ENCODE measurements around the gene DPYSL4.
A peak's percentile ranks its signal among the peaks of the same experiment; 100 is the strongest.
"Not testable (repeated sequence)": the region's sequence is repeated elsewhere in the genome, so short reads cannot be mapped to it uniquely, and the experiment has no call there.

DPYSL4 gene

DNA sequence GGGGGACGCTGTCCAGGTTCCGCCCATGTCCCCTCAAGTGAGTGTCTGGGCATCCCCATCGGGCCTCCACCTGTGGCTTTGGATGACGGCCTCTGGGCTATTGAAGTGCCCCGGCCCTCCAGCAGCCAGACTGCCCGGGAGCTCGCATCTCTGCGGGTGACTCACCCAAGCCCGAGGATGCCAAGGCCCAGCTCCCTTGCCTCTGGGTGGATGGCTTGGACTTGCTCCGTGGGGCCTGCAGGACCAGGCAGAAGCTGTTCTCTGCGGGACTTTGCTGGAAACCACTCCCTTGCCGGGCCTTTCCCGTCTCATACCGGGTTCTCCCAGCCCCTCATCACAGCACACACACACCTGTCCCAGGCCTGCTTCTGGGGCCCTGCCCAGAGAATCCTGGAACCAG, 22.4 kb downstream of the DPYSL4 start:
- FAIRE-seq, result no peak

DNA sequence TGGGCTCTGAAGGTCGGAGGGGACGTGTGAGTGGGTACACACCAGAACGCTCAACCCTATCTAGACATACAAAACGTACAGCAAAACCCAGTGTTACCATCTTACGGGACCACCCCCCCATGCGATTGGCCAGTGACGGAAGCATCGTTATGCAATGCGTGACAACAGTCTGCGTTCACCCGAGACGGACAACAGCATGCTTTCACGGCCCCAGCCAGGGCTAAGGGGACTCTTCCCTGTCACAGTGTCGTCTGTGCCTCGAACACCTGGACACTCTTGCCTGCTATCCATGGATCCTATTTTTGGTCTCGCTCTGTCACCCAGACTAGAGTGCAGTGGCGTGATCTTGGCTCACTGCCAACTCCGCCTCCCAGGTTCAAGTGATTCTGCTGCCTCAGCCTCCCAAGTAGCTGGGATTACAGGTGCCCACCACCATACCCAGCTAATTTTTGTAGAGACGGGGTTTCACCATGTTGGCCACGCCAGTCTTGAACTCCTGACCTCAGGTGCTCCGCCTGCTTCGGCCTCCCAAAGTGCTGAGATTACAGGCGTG, 23.3 kb downstream of the DPYSL4 start:
- FAIRE-seq, result no peak

DNA sequence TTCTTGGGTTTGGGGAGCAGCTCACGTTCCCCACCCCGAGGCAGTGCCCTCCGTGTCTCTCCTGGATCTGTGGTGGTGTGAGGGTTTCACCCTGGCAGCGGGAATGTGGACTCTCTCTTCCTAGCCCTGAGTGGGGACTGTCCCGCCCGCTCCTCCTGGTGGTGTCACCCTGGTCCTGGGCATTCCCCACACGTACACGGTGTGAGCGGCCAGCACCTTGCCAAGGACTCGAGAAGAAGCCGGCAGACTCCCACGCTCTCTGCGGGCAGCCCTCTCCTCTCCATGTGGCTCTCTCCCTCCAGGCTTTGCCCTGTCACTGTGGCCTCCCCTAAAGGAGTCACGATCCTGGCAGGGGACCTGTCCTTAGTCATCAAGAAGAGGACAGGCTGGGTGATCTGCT, 24.0 kb downstream of the DPYSL4 start:
- no peak for FAIRE-seq

DNA sequence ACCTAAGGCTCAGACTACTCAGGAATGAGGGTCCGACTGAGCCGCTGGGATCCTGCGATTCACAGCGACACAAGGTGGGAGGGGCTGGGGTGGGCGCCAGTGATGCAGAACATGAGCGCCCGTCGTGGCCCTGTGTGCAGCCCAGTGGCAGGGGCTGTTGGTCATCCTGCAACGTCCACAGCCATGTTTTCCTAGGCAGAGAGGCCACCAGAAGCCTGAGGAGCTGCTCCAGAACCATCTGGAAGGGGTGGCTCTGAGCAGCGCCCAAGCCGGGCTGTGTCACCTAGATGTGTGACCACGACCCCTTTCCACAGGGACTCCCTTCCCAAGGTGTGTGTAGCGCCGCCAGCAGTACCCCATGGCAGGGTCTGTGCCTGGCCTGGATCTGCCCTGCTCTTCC, 24.5 kb downstream of the DPYSL4 start:
- FAIRE-seq, result no peak

DNA sequence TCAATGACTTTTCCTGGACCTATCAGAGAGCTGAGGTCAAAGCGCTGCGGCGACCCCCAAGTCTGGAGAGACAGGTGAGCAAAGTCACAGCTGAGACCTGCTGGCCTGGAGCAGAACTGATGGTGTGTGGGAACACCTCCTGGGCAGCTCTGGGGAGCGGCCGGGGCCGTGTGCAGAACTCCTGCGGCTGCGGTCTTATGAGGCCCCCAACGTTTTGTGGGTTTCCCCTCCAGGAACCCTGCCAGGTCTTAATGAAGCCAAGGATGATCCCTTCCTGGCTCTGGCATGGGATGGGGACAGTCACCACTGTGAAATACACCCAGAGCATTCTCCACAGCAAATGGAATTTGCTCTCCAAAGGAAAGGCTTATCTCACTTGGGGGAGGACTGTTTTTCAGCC, 26.1 kb downstream of the DPYSL4 start:
- FAIRE-seq, result no peak

DNA sequence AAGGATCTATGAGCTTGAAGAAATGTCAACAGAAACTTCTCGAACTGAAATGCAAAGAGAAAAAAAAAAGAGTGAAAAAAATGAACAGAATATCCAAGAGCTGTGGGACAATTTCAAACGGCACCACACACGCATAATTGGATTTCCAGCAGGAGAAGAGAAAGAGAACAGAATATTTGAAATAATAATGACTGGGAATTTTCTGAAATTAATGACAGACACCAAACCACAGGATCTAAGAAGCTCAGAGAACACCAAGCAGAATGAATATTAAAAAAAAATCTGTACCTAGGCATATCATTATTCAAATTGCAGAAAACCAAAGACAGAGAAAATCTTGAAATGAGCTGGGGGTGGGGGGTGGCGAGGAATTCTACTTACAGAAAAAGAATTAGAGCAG, 27.2 kb downstream of the DPYSL4 start:
- no peak for FAIRE-seq

DNA sequence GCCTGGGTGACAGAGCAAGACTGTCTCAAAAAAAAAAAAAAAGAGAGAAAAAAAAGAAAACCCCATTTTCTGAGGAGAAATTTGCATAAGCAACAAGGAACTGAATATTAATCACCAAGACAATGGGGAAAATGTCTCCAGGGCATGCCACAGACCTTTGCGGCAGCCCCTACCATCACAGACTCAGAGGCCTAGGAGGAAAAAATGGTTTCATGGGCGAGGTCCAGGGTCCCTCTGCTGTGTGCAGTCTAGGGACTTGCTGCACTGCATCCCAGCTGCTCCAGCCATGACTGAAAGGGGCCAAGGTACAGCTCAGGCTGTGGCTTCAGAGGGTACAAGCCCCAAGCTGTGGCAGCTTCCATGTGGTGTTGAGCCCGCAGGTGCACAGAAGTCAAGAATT, 29.7 kb downstream of the DPYSL4 start:
- FAIRE-seq, result not testable (repeated sequence)

DNA sequence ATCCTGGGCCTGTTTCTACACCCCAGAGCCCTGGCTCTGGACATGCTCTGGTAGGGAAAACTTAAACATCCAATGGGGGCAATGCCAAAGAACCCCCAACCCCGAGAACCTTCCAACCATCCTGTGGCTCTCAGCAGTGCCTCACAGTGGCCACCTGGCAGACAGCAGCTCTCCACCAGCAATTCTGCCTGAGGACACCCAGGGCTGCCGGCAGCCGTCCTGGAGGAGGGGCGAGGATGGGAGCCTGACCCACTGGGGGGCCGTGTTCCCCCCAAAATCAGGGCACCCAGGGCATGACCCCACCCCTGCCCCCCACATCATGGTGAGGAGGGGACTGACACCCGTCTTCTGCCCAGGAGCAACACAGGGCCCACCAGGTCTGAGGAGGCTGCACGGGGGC, 32.7 kb downstream of the DPYSL4 start:
- FAIRE-seq, result no peak

DNA sequence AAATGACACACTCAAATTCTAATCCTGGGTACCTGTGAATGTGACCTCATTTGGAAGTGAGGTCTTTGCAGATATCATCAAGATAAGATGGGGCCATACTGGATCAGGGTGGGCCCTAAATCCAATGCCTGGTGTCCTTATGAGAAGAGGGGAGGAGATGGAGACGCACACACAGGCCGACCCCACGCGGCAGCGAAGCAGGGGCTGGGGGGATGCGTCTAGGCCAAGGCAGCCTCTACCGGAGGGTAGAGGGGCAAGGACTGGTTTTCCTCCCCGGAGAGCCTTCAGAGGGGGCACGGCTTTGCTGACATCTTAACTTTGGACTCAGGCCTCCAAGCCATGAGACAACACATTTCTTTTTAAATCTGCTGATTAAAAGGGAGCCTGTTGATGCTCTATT, 33.3 kb downstream of the DPYSL4 start:
- no peak for FAIRE-seq

DNA sequence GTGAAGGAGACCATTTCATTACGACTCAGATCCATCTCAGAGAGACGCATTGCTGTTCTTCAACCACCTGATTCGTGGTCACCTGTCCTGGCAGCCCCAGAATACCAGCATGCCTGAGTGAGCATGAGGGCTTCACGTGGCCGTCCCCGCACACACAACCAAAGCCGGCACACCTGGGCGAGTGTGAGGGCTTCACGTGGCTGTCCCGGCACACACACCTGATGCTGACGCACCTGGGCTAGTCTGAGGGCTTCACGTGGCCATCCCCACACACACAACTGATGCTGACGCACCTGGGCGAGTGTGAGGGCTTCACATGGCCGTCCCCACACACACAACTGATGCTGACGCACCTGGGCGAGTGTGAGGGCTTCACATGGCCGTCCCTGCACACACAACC, 34.2 kb downstream of the DPYSL4 start:
- FAIRE-seq, result not testable (repeated sequence)

DNA sequence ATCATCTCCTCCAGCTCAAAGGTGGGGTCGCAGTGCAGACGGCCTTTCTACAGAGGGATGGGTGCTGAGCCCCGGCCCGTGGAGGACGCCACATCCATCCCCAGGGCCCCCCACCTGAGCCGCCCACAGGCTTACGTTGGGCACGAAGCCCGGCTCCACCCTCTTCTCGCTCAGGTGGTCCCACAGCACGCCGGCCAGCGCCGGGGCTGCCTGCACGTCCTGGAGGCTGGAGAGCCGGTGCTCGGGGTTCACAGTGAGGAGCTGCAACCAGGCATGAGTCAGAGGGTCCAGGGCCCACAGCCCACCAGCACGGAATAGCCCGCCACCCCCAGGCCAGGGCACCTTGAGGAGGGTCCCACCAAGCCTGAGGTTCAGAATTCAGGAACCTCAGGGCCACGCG, 36.0 kb downstream of the DPYSL4 start:
- FAIRE-seq, result no peak

DNA sequence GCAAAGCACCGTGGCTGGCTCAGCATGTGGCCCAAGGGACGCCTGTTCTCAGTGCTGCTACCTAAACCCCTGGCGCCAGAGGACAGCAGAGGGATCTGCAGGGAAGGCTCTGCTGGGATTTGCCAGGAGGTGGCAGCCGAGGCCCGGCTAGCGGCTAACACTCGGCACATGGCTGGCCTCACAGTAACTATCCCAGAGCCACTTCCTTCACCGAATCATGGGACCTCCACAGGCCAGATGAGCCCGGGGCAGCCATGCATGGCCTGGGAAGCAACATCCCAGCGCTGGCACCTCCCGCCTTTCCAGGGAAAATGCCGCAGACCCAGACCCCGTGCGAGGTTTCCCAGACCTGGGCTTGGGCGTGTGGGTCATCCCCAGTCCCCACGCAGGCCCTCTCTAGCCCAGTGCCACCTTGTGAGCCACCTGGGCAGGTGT, 36.4 kb downstream of the DPYSL4 start:
- FAIRE-seq, result peak; percentile 52

DNA sequence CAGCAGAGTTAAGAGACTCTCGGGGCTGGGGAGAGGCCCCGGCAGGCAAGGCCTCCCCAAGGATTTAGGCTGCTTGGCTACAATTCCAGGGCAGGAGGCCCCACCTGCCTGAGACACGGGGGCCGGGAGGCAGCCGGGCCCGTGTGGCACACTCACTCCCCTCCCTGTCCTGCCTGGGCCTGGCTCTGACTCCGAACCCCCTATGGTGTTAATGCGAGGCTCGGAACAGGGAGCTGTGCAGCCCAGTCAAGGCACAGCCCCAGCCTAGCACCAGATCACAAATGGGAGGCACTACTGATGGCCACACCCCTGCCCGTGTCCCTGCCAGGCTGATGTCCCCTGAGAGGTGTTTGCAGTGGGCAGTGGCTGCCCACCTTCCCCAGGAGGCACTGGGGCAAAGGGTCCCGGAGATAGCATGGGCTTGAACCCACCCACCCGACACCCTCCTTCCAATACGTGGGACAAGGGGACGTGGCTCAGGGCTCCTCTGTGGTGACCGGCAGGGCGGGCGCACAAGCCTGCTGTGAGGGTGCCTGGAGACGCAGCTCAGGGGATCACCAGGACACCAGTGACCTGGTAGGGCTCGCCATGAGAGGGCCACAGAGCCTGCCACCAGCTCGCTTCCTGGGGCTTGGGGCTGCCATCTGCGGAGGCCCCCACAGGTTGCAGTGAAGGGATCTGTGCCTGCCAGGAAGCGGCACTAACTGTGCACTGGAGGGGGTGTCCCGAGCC, 37.0 kb downstream of the DPYSL4 start:
- no peak for FAIRE-seq

DNA sequence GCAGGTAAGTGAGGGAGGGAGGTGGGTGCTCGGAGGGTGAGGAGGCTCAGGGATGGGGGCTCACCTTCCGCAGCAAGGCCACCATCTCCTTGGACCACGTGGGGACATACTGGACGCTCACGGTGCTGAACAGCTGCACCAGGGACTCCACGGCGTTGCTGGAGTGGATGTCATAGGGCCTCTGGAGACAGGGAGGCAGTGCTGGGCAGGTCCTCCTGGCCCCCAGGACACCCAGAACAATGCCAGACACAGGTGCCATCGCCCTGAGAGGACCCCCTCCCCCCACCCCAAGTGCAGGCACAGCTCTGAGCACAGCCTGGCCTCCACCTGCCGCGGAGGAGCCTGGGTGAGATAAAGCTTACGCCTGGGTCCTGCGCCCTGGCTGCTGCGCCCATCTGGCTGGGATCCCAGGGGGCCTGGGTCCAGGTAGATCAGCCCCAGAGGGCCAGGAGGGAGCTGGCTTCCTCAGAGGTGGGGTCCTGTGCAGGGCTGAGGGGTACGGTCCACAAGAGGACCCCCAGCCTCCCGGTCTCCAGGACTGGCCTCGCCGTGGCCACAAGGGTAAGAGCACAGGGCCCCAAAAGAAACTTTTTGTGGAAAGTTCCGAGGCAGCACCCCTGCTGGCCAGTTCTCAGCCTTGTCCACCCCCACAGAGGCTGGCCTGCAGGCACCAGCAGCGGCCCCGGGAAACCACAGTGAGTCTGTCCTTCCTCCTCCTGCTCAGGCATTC, 37.8 kb downstream of the DPYSL4 start:
- no peak for FAIRE-seq

DNA sequence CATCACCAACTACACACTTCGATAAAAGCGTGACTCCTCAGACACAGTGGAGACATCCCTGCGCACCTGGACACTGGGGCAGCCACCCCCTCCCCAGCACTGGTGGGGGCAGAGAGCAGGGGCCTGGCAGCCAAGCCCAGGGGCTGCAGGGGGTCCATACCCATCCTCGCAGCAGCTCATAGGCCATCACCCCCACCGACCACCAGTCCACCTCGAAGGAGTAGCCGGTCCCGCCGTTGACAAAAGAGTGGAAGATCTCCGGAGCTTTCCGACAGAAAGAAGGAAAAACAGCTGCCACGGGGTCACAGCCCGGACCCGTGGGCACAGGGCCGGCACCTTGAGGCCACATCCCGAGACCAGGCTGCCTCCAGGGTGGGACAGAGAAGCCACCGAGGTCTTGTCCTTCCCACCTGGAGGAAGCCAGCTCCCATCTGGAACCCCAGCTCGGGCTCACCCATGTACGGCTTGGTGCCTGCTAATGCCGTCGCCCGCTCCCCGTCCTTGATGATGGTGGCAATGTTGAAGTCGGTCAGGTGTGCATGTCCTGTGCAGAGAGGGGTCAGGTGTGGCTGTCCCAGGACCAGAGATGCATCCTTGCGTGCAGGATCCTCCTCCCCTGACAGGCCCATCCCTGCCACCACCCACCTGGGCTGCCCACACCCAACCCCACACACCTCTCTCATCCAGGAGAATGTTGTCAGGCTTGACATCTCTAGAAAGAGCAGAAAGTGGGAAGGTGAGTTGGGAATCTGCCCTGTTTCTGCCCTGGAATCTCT, 38.5 kb downstream of the DPYSL4 start:
- FAIRE-seq, result no peak

DNA sequence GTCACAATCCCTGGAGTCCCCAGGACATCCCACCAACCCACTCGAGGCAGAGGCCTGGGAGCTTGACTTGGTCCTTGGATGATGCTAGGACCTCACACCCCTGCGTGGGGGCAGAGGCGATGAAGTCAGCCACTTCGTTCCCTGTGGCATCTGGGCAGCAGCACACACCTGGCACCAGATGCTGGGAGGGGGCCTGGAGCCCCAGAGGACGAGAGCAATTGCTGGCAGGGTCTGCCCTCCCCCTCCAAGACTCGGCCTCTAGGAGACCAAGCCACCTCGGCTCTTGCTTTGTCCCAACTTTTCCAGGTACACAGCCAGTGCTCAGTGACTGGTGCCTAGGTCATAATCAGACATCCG, 39.1 kb downstream of the DPYSL4 start:
- FAIRE-seq, result no peak

DNA sequence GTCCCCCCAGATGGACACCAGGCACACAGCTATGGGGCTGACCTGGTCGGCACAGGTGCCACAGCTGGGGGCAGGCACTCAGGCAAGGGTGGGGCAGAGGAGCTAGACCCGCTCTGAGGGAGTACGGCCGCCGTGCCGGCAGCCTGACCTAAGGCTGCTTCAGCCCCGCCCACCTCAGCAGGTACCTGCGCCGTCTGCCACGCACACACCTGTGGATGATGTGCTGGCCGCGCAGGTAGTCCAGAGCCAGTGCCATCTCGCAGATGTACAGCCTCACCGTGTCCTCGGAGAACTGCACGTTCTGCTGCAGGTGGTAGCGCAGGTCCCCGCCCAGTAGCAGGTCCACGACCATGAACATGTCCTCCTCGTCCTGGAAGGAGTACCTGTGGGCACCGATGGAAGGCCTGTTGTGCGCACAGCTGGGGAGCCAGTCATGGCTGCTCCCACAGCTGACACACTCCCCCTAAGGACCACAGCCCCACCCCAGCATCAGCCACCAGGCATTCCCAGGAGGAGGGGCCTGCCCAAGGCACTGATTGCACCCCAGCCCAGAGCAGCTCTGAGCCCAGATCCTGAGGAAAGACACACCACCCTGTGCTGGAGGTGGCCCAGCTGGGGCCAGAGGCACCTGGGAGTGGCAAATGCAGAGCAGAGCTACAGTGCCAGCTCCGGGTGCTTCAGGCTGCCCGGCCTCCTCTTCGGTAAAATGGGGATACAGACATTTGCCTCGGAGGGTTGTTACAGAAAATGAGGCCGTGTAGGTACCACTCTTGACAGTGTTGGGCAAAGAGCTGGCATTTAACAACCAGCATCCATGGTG, 40.0 kb downstream of the DPYSL4 start:
- no peak for FAIRE-seq

DNA sequence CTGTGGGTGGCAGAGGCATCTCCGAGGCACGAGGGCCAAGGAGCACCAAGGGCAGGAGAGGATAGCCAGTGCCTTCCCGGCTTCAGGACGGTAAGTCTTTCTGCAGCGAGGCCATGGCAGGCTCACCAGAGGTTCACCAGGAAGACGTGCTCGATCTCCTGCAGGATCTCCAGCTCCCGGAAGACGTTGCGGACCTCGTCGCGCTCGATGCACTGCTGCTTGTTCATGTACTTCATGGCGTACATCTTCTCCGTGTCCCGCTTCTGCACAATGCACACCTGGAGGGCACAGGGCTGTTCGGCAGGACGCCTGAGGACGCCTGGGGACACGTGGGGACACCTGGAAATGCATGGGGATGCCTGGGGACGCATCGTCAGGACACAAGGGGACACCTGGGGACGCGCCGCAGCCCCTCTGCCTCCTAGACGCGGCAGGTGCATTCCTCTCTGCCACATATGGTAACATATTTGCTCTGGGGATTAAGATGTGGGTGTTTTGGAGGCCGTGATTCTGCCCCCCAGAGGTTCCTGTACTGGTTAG, 41.2 kb downstream of the DPYSL4 start:
- no peak for FAIRE-seq

DNA sequence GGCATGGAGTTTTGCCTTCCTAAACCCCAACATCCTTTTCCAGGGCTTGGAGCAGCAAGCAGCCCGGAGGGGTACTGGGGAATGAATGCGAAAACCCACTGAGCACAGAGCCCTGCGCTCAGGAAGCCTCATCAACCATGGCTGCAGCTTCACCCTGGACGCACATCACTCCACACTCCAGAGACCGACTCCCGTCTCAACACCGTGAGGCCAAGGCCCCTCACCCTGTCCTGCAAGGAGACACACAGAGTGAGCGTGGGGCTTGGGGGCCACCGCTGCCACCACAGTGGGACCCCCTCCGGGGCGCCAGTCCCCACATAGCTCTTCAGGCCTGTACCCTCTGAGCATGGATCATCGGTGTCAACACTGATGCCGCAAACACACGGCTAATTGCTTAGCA, 41.9 kb downstream of the DPYSL4 start:
- no peak for FAIRE-seq

DNA sequence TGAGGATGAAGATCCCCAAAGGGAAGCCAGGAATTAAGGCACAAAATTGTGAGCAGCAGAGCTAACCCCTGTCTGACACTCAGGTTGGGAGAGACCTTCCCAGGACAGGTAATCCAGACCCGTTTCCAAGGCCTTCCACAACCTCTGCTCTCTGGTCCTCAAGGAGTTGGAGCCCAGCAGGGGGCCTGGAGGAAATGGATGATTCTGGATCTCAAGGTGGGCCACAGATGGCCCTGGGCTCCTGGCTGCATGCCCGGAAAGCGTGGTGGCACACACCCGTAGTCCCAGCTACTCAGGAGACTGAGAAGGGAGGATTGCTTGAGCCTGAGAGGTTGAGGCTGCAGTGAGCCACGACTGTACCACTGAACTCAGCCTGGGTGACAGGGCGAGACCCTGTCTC, 42.3 kb downstream of the DPYSL4 start:
- no peak for FAIRE-seq

DNA sequence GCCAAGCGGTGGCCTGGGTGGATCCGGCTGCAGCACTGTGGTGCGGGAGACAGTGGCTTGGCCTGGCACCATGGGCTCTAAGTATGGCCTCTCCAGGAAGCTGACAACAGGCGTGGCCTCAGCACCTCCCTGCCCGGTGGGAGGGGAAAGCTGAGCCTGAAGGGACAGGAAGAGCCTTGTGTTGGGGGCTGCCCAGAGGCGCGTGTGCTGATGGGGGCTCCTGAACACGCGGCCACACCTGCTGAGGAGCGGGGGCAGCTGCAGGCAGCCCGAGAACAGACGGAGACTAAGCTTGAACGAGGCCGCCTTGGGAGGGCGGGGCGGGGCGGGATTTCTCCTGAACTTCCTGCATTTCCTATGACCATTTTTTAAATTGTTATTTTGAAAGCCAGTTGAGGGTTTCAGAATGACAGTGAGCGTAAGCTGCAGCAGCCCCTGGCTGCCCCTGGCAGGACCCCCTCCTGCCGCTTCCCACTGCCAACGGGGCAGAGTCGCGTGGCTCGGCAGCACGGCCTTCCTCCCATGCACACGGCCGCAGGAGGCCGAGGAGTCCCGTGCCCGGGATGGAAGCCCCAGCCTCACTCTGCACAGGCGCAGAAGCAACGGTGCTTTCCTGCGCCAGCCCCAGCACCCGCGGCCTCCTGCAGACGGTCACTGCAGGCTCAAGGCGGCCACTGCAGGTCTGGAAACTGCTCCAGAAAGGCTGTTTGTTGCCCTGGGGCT, 43.2 kb downstream of the DPYSL4 start:
- FAIRE-seq, result no peak

Measured in A204.1 (cell line).